Esophagus muscularis mucosa (tissue), 4 donors: ENCODE measurements around the gene GAGE13.

Experiments
- EP300 ChIP-seq: sonication (generic); formaldehyde crosslinking; IDR thresholded peaks from one replicate; pipeline ENCODE4 v1.6.1; 2017; ENCODE audit warnings: antibody characterized with exemption
- POLR2A ChIP-seq: fragments of 450-650 bp; IDR thresholded peaks from one replicate; pipeline ENCODE4 v1.6.1; 2017; ENCODE audit warnings: antibody characterized with exemption, moderate library complexity, mild to moderate bottlenecking, low read depth
- POLR2AphosphoS5 ChIP-seq, 2 donors: sonication (generic); formaldehyde crosslinking; IDR thresholded peaks; one replicate each; pipeline ENCODE4 v1.6.1; 2017; ENCODE audit warnings: antibody characterized with exemption in 2 of 2
- TF ChIP-seq, protein P1 (sequence below), 3 experiments: fragments of 200-600 bp in 2 of 3; fragments of 450-650 bp in 1 of 3; sonication (generic) in 2 of 3; IDR thresholded peaks; one replicate each; pipeline ENCODE4 v1.5.1; 2017 to 2019; ENCODE audit warnings: antibody characterized with exemption in 3 of 3, mild to moderate bottlenecking in 2 of 3, moderate library complexity in 1 of 3

DNA sequence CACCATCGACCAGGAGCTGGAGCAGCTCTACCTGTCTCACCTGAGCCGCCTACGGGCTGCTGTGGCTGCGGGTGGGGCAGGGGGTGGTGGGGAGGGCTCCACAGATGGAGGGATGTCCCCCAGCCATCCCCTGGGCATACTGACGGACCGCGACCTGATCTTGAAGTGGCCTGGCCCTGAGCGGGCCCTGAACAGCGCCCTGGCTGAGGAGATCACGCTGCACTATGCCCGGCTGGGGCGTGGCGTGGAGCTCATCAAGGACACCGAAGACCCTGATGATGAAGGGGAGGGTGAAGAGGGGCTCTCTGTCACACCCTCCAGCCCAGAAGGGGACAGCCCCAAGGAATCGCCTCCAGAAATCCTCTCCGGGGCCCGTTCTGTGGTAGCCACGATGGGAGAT lies 45.2 kb upstream of the GAGE13 start:
- TF ChIP-seq, protein P1, sequence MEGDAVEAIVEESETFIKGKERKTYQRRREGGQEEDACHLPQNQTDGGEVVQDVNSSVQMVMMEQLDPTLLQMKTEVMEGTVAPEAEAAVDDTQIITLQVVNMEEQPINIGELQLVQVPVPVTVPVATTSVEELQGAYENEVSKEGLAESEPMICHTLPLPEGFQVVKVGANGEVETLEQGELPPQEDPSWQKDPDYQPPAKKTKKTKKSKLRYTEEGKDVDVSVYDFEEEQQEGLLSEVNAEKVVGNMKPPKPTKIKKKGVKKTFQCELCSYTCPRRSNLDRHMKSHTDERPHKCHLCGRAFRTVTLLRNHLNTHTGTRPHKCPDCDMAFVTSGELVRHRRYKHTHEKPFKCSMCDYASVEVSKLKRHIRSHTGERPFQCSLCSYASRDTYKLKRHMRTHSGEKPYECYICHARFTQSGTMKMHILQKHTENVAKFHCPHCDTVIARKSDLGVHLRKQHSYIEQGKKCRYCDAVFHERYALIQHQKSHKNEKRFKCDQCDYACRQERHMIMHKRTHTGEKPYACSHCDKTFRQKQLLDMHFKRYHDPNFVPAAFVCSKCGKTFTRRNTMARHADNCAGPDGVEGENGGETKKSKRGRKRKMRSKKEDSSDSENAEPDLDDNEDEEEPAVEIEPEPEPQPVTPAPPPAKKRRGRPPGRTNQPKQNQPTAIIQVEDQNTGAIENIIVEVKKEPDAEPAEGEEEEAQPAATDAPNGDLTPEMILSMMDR (IDR thresholded peaks at IDR 0.05), result no peak
- TF ChIP-seq POLR2AphosphoS5 (IDR thresholded peaks at IDR 0.05), result no peak
- no peak for TF ChIP-seq POLR2A
- no peak for TF ChIP-seq EP300
